Mesenchymal stem cell (in vitro differentiated cells and primary cell): ENCODE data around the gene PBRM1.

Experiments used
- DNase-seq: peaks from one replicate; pipeline ENCODE4 v3.0.0-alpha.2; 2013
- H2AFZ ChIP-seq: one replicate; pipeline ENCODE4 v1.6.1; 2013; ENCODE audit warnings: low read depth, mild to moderate bottlenecking, control low read depth, inconsistent platforms, low read length, moderate library complexity
- H2AK5ac ChIP-seq: 2 replicates; pipeline ENCODE4 v1.6.1; 2013; ENCODE audit warnings: low read length, moderate library complexity, mild to moderate bottlenecking, inconsistent platforms; ENCODE audit not compliant: severe bottlenecking
- H2BK120ac ChIP-seq: one replicate; pipeline ENCODE4 v1.6.1; 2013; ENCODE audit warnings: low read depth, mild to moderate bottlenecking, inconsistent platforms, low read length, moderate library complexity
- H2BK12ac ChIP-seq, 2 experiments: one replicate each; pipeline ENCODE4 v1.6.1; 2013; ENCODE audit warnings: inconsistent platforms in 2 of 2, low read length in 2 of 2, mild to moderate bottlenecking in 2 of 2, moderate library complexity in 2 of 2, control low read depth in 1 of 2
- H2BK15ac ChIP-seq: one replicate; pipeline ENCODE4 v1.6.1; 2013; ENCODE audit warnings: mild to moderate bottlenecking, low read depth, inconsistent platforms; ENCODE audit not compliant: poor library complexity, severe bottlenecking
- H2BK5ac ChIP-seq: 2 replicates; pipeline ENCODE4 v1.6.1; 2013; ENCODE audit warnings: low read depth, mild to moderate bottlenecking, low read length, control low read depth, inconsistent platforms; ENCODE audit not compliant: poor library complexity, severe bottlenecking
- H3K14ac ChIP-seq, 2 experiments: one replicate each; pipeline ENCODE4 v1.6.1; 2013; ENCODE audit warnings: inconsistent platforms in 2 of 2, low read length in 2 of 2, control low read depth in 1 of 2, mild to moderate bottlenecking in 1 of 2, moderate library complexity in 1 of 2
- H3K18ac ChIP-seq, 2 experiments: one replicate each; pipeline ENCODE4 v1.6.1; 2013; ENCODE audit warnings: inconsistent platforms in 2 of 2, low read length in 2 of 2, control low read depth in 1 of 2, low read depth in 1 of 2, mild to moderate bottlenecking in 1 of 2
- H3K23ac ChIP-seq, 2 experiments: one replicate each; pipeline ENCODE4 v1.6.1; 2013; ENCODE audit warnings: inconsistent platforms in 2 of 2, low read length in 2 of 2, mild to moderate bottlenecking in 2 of 2, moderate library complexity in 2 of 2, control low read depth in 1 of 2
- H3K27ac ChIP-seq: 2 replicates; pipeline ENCODE4 v1.5.1; 2013; ENCODE audit warnings: mild to moderate bottlenecking, moderate library complexity, low read length, control low read depth, inconsistent platforms; ENCODE audit not compliant: poor library complexity, severe bottlenecking
- H3K27me3 ChIP-seq, 2 experiments: 2 replicates each; pipeline versions ENCODE4 v1.6.1 to v1.7.0; 2013; ENCODE audit warnings: low read length in 2 of 2, mild to moderate bottlenecking in 2 of 2, moderate library complexity in 2 of 2, control low read depth in 1 of 2, inconsistent platforms in 1 of 2; ENCODE audit not compliant: control insufficient read depth in 1 of 2, insufficient read depth in 1 of 2
- H3K36me3 ChIP-seq, 2 experiments: 2 replicates each; pipeline versions ENCODE4 v1.6.1 to v1.7.0; 2013; ENCODE audit warnings: low read length in 2 of 2, control low read depth in 1 of 2, inconsistent platforms in 1 of 2, low read depth in 1 of 2, mild to moderate bottlenecking in 1 of 2; ENCODE audit not compliant: insufficient read depth in 2 of 2, control insufficient read depth in 1 of 2
- H3K4ac ChIP-seq, 2 experiments: one replicate each; pipeline ENCODE4 v1.6.1; 2013; ENCODE audit warnings: inconsistent platforms in 2 of 2, low read length in 2 of 2, mild to moderate bottlenecking in 2 of 2, moderate library complexity in 2 of 2, control low read depth in 1 of 2, low read depth in 1 of 2
- H3K4me1 ChIP-seq: 2 replicates; pipeline ENCODE4 v1.6.1; 2013; ENCODE audit warnings: low read depth, low read length, control low read depth; ENCODE audit not compliant: control insufficient read depth, insufficient read depth
- H3K4me2 ChIP-seq: 2 replicates; pipeline ENCODE4 v1.6.1; 2013; ENCODE audit warnings: low read length, mild to moderate bottlenecking, inconsistent platforms; ENCODE audit not compliant: poor library complexity, severe bottlenecking
- H3K4me3 ChIP-seq, 2 experiments: 2 replicates each; pipeline versions ENCODE4 v1.5.1 to v1.7.0; 2013; ENCODE audit warnings: low read length in 2 of 2, mild to moderate bottlenecking in 2 of 2, control low read depth in 1 of 2, low read depth in 1 of 2; ENCODE audit not compliant: insufficient read depth in 1 of 2
- H3K79me1 ChIP-seq: replicated peaks from 2 replicates; pipeline ENCODE4 v1.6.1; 2013; ENCODE audit warnings: mild to moderate bottlenecking, control low read depth, low read length, inconsistent platforms; ENCODE audit not compliant: poor library complexity, severe bottlenecking
- H3K9ac ChIP-seq: 2 replicates; pipeline ENCODE4 v1.7.0; 2013; ENCODE audit warnings: mild to moderate bottlenecking, low read length, moderate library complexity
- H3K9me3 ChIP-seq: 2 replicates; pipeline ENCODE4 v1.7.0; 2013; ENCODE audit warnings: mild to moderate bottlenecking, low read length; ENCODE audit not compliant: control insufficient read depth
- H4K8ac ChIP-seq: one replicate; pipeline ENCODE4 v1.6.1; 2013; ENCODE audit warnings: inconsistent platforms, mild to moderate bottlenecking, low read length, moderate library complexity
- H4K91ac ChIP-seq: one replicate; pipeline ENCODE4 v1.6.1; 2013; ENCODE audit warnings: mild to moderate bottlenecking, low read length, inconsistent platforms
- whole genome bisulfite sequencing: methylation state at CpG from one replicate; pipeline ENCODE4 v1.1.7; 2013; ENCODE audit warnings: mixed read lengths; 5-methylcytosine and 5-hydroxymethylcytosine counted together

PBRM1 gene

DNA sequence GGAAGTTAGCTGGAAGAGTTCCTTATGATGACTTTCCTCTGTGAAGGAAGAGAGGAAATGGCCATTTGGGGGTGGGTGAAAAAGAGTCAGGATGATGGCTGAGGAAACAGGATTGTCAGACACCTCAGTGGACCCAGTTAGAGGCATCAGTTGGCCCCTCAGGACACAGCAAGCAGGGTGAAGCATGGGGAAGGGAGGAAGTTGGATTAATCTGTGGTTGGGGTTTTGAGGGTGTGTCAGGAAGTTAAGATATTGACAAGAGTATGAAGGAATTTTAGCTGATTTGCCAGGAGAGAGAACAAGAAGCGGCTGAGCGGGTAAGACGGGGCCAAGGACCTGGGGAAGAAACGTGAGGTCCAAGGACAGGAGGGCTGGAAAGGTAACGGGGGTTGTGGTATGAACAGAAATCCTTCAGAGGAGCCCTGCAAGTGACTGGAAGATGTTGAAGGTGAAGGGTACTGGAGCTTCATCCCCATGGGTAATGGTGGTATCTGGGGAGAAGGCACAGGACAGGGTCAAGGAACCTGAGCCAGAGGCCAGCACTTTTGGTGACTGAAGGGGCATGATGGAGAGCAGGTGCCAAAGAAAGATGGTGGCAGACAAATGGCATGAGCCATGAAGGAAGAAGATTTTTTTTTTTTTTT, 146.6 kb downstream of the PBRM1 start:
- no peak overlapping the region for H4K91ac ChIP-seq
- no peak overlapping the region for H2BK15ac ChIP-seq
- H2BK120ac ChIP-seq = no peak overlapping the region
- H3K27me3 ChIP-seq = no peaks in the 10 kb centered on the region
- no peaks in the 10 kb centered on the region for H3K9me3 ChIP-seq
- H3K14ac ChIP-seq = no peak overlapping the region
- no peak overlapping the region for H3K4me2 ChIP-seq
- WGBS = 94% methylated on average over 5 of the region's 5 CpGs
- H2AFZ ChIP-seq = no peak overlapping the region
- H3K4ac ChIP-seq = no peak overlapping the region
- H4K8ac ChIP-seq = no peak overlapping the region
- H2BK12ac ChIP-seq = peak overlapping the region in 1 of 2 experiments; percentile 18
- no peak overlapping the region for H3K23ac ChIP-seq
- peaks cover 12% of the 10 kb centered on the region for H3K79me1 ChIP-seq
- H3K4me3 ChIP-seq = peak overlapping the region in 1 of 2 experiments; percentile 9
- peaks cover 21% of the 10 kb centered on the region for H3K4me1 ChIP-seq
- H3K18ac ChIP-seq = no peak overlapping the region
- peaks cover 18 to 40% of the 10 kb centered on the region in 2 experiments for H3K36me3 ChIP-seq
- H3K9ac ChIP-seq = no peak overlapping the region
- H3K27ac ChIP-seq = no peak overlapping the region
- no peak for DNase-seq
- H2AK5ac ChIP-seq = no peak overlapping the region
- H2BK5ac ChIP-seq = no peak overlapping the region

GRCh38 chr3:52537726-52538421, 147.8 kb downstream of the PBRM1 start:
- Histone ChIP-seq H2AK5ac (no peak overlapping the region), H3K9me3 (no peaks in the 10 kb centered on the region), H3K36me3 (peaks cover 15 to 31% of the 10 kb centered on the region in 2 experiments), H4K8ac (peak overlapping the region; percentile 28), H3K79me1 (peaks cover 10% of the 10 kb centered on the region), H3K4ac (peak overlapping the region in 1 of 2 experiments; percentile 17), H2AFZ (no peak overlapping the region), H2BK15ac (no peak overlapping the region), H2BK12ac (no peak overlapping the region), H2BK120ac (no peak overlapping the region), H3K9ac (peak overlapping the region; percentile 98), H3K4me1 (peaks cover 22% of the 10 kb centered on the region), H3K27me3 (no peaks in the 10 kb centered on the region), H4K91ac (no peak overlapping the region), H2BK5ac (no peak overlapping the region), H3K4me2 (peak overlapping the region; percentile 87), H3K27ac (no peak overlapping the region), H3K14ac (peak overlapping the region in 1 of 2 experiments; percentile 86), H3K18ac (no peak overlapping the region), H3K23ac (no peak overlapping the region), H3K4me3 (peak overlapping the region in 1 of 2 experiments; percentile 98)
- DNase-seq = no peak
- WGBS = 79% methylated on average over 7 of the region's 7 CpGs

GRCh38 chr3:52537165-52537620, 148.5 kb downstream of the PBRM1 start:
- Histone ChIP-seq H2AK5ac (peak overlapping the region; percentile 27), H2BK12ac (peak overlapping the region in 1 of 2 experiments; percentile 70), H3K79me1 (peaks cover 9% of the 10 kb centered on the region), H3K4me3 (peak overlapping the region; percentile 82 to 98), H4K8ac (no peak overlapping the region), H3K18ac (peak overlapping the region in 1 of 2 experiments; percentile 76), H3K9ac (peak overlapping the region; percentile 98), H3K4me2 (peak overlapping the region; percentile 87), H2BK5ac (no peak overlapping the region), H3K9me3 (no peaks in the 10 kb centered on the region), H3K14ac (peak overlapping the region in 1 of 2 experiments; percentile 22), H2AFZ (peak overlapping the region; percentile 33), H3K27me3 (no peaks in the 10 kb centered on the region), H2BK15ac (no peak overlapping the region), H2BK120ac (no peak overlapping the region), H3K4ac (peak overlapping the region in 1 of 2 experiments; percentile 32), H3K36me3 (peaks cover 14 to 29% of the 10 kb centered on the region in 2 experiments), H3K23ac (peak overlapping the region in 1 of 2 experiments; percentile 74), H4K91ac (peak overlapping the region; percentile 70), H3K27ac (peak overlapping the region; percentile 94), H3K4me1 (peaks cover 26% of the 10 kb centered on the region)
- 15% methylated on average over 6 of the region's 6 CpGs for WGBS
- no peak for DNase-seq
